Thyroid gland (tissue), 4 donors: Measurements from ENCODE around the gene GGA2.

Experiments used
- CTCF ChIP-seq, 6 experiments: fragments of 200-600 bp in 3 of 6; fragments of 450-650 bp in 3 of 6; sonication (generic) in 3 of 6; IDR thresholded peaks; one replicate each; pipeline ENCODE4 v1.5.1; 2016 to 2019; ENCODE audit warnings: antibody characterized with exemption in 6 of 6, mild to moderate bottlenecking in 2 of 6, inconsistent platforms in 1 of 6, moderate library complexity in 1 of 6
- POLR2A ChIP-seq, 2 donors: fragments of 450-650 bp; IDR thresholded peaks; one replicate each; pipeline ENCODE4 v1.6.1; 2017; ENCODE audit warnings: antibody characterized with exemption in 2 of 2, mild to moderate bottlenecking in 2 of 2, moderate library complexity in 1 of 2

GRCh38 chr16:23414731-23415130, 95.6 kb downstream of the GGA2 start:
- TF ChIP-seq CTCF (IDR thresholded peaks at IDR 0.05) (no peak), POLR2A (IDR thresholded peaks at IDR 0.05) (no peak)
